Colonic mucosa (tissue), 4 donors: ENCODE results near the gene RASAL2. TPM values are rescaled to one million over a fixed set of nuclear protein-coding genes. Genes with fewer than 3 reads are reported as not detected.
A peak's percentile ranks its signal among the peaks of the same experiment; 100 is the strongest.

Experiments used
- DNase-seq: peaks from one replicate; pipeline ENCODE4 v3.0.0-alpha.2; 2020
- H3K27ac ChIP-seq: fragments of 200-600 bp; one replicate; pipeline ENCODE4 v1.8.0; 2021
- H3K27me3 ChIP-seq: fragments of 200-600 bp; one replicate; pipeline ENCODE4 v1.8.0; 2021
- H3K36me3 ChIP-seq: fragments of 200-600 bp; one replicate; pipeline ENCODE4 v1.8.0; 2021
- H3K4me1 ChIP-seq: fragments of 200-600 bp; one replicate; pipeline ENCODE4 v1.8.0; 2021; ENCODE audit warnings: mild to moderate bottlenecking
- H3K4me3 ChIP-seq: fragments of 200-600 bp; one replicate; pipeline ENCODE4 v1.8.0; 2021
- H3K9ac ChIP-seq, 2 donors: one replicate each; pipeline ENCODE4 v1.7.0; 2013; ENCODE audit warnings: control low read depth in 2 of 2, low read depth in 2 of 2, low read length in 2 of 2
- H3K9me3 ChIP-seq: fragments of 200-600 bp; one replicate; pipeline ENCODE4 v1.8.0; 2021
- intact Hi-C: fragments of 100-400 bp; cut with DNase I; formaldehyde crosslinking; loops from one replicate; pipeline ENCODE4 v1.14.1; 2022
- total RNA-seq, 2 donors: library from RNA; stranded (reverse); fragmentation: NEBNext Ultra II Directional in 1 of 2; extraction: Animal tissue kit (Norgen Biotek cat#: 25700) in 1 of 2; gene quantifications; one replicate each; pipeline ENCODE4 v1.2.1, GENCODE V29; 2021
- TF ChIP-seq, protein P1 (sequence below): fragments of 200-600 bp; IDR thresholded peaks from one replicate; pipeline ENCODE4 v1.8.0; 2022; ENCODE audit warnings: antibody characterized with exemption, mild to moderate bottlenecking
- donor health status: healthy.
- donor health status: DM: no; HTN: no; CAD: no.
- donor health status: DM: no; HTN: no; CAD: no.

Gene RASAL2
- total RNA-seq, 2 donors from 2014 or later = 9.7 to 11.8 TPM

DNA sequence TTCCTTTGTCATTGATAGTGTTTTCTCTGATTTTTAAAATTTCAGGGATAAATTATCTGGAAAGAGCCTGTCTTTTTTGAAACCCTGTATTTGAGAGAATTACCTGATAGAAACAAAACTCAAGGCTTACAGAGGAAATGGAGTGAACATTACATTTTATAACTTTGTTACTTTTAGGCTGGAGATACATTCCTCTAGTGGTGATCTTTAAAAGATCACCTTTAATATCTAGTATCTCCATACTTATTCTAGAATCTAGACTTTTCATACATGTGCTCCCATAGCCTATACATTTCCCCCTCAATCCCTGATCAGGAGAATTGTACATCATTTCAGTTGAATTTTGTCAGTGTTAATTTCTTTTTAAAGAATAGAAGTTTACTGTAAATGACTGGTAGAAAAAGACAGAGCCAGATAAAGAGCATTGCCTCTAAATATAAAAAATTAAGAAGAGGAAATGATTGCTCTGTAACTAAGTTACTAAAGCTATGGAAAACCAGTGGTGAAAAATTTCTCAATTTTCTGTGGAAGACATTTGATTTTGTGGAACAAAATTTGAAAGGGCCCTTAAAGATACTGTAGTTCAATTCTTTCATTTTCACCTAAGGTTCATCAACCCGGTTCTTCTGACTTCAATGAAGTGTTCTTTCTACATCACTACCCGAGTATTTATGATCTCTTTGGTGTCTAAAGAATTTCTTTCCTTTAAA lies 33.7 kb downstream of the RASAL2 start:
- no peaks in the 10 kb centered on the region for H3K27me3 ChIP-seq
- H3K36me3 ChIP-seq = no peaks in the 10 kb centered on the region
- intact Hi-C loops = no loop called here
- H3K4me3 ChIP-seq = no peak overlapping the region
- H3K27ac ChIP-seq = no peak overlapping the region
- no peaks in the 10 kb centered on the region for H3K9me3 ChIP-seq
- no peaks in the 10 kb centered on the region for H3K4me1 ChIP-seq
- DNase-seq = no peak
- TF ChIP-seq, protein P1, sequence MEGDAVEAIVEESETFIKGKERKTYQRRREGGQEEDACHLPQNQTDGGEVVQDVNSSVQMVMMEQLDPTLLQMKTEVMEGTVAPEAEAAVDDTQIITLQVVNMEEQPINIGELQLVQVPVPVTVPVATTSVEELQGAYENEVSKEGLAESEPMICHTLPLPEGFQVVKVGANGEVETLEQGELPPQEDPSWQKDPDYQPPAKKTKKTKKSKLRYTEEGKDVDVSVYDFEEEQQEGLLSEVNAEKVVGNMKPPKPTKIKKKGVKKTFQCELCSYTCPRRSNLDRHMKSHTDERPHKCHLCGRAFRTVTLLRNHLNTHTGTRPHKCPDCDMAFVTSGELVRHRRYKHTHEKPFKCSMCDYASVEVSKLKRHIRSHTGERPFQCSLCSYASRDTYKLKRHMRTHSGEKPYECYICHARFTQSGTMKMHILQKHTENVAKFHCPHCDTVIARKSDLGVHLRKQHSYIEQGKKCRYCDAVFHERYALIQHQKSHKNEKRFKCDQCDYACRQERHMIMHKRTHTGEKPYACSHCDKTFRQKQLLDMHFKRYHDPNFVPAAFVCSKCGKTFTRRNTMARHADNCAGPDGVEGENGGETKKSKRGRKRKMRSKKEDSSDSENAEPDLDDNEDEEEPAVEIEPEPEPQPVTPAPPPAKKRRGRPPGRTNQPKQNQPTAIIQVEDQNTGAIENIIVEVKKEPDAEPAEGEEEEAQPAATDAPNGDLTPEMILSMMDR = no peak
- no peak overlapping the region for H3K9ac ChIP-seq

DNA sequence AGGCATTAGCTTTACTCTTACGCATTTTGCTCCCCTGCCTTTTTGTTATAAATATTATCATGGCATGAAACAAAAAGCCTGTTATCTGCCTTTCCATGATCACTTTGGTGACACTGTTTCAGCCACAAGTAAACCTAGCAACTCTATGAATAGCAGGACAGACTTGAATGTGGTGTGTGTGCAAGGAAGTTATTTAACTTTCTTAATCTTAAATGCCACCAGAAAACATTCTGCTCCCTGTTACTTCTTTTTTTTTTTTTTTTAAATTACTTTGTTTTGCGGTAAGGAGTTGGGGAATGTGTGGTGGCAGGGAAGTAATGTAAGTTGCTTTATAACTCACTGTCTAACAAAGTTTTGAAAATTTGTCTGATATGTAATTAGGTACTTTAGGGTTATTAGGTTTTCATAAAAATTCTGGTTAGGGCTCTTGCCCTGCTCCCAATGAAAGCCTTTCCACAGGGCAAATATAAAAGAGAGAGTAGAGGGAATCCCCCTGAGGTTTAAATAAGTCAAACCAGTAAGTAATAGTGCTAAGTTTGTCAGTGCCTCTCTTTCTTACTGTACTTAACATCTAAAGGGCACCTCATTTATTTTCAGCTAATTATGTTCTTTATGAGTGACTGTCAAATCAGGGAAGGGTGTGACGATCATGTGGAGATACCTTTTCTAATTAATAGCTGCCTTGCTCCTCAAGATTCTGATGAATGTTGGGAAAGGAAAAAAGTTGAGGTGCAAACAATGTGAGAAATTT lies 39.5 kb downstream of the RASAL2 start:
- H3K4me3 ChIP-seq = no peak overlapping the region
- H3K36me3 ChIP-seq = no peaks in the 10 kb centered on the region
- no peak overlapping the region for H3K27ac ChIP-seq
- DNase-seq = no peak
- no peaks in the 10 kb centered on the region for H3K27me3 ChIP-seq
- H3K4me1 ChIP-seq = no peaks in the 10 kb centered on the region
- H3K9ac ChIP-seq = no peak overlapping the region
- intact Hi-C loops = no loop called here
- H3K9me3 ChIP-seq = no peaks in the 10 kb centered on the region
- TF ChIP-seq, protein P1 = no peak

- intact Hi-C loops = no loop called here
- no peak overlapping the region for H3K27ac ChIP-seq
- H3K4me3 ChIP-seq = no peak overlapping the region
- no peak overlapping the region for H3K9ac ChIP-seq
- TF ChIP-seq, protein P1 = no peak
- H3K9me3 ChIP-seq = no peaks in the 10 kb centered on the region
- no peaks in the 10 kb centered on the region for H3K36me3 ChIP-seq
- peak; percentile 19 for DNase-seq
- no peaks in the 10 kb centered on the region for H3K4me1 ChIP-seq
- no peaks in the 10 kb centered on the region for H3K27me3 ChIP-seq
These were observed 40.2 kb downstream of the RASAL2 start for GRCh38 chr1:178134061-178134460.

DNA sequence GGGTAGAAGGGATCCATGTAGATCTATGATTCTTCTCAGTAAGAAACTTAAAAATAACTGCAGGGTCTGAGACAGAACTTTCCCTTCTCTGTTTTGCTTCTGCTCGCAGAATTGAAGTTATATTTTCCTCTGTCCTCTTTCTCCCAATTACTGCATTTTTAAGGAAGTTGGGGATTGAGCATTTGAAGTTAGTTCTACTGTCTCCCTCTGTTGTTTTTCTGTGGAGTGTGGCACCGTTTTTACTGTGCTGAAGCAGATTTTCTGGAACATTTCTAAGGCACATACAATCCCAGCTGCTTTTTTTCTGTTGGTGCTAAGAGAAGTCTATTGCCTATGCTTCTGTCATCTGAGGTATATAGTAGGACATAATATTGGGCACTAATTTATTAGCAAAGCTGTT lies 43.3 kb downstream of the RASAL2 start:
- H3K27ac ChIP-seq = no peak overlapping the region
- intact Hi-C loops = no loop called here
- no peak overlapping the region for H3K9ac ChIP-seq

DNA sequence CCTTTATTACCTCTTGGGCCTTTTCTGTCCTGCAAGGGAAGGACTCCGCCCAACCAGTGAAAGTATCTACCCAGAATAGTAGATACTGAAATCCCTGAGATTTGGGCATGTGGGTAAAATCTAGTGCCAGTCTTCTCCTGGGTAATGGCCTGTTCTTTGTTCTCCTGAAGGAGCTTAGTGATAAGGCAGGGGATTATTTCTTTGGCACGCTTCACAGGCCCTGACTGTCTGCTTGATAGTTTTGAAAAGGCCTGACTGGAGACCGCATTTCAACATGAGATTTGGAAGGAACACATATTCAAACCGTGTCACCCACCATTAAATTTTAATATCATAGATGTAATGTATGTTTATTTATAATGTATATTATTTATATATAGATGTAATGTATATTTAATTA lies 48.9 kb downstream of the RASAL2 start:
- no peak overlapping the region for H3K4me3 ChIP-seq
- TF ChIP-seq, protein P1 = no peak
- no peak overlapping the region for H3K27ac ChIP-seq
- no peak for DNase-seq
- intact Hi-C loops = no loop called here
- no peaks in the 10 kb centered on the region for H3K4me1 ChIP-seq
- H3K9me3 ChIP-seq = no peaks in the 10 kb centered on the region
- no peaks in the 10 kb centered on the region for H3K27me3 ChIP-seq
- H3K9ac ChIP-seq = no peak overlapping the region
- H3K36me3 ChIP-seq = no peaks in the 10 kb centered on the region

More for the DNA sequence above, 43.3 kb downstream of the RASAL2 start:
- DNase-seq = no peak
- Histone ChIP-seq H3K36me3 (no peaks in the 10 kb centered on the region), H3K9me3 (no peaks in the 10 kb centered on the region), H3K4me3 (no peak overlapping the region), H3K4me1 (no peaks in the 10 kb centered on the region), H3K27me3 (no peaks in the 10 kb centered on the region)
- TF ChIP-seq, protein P1 = no peak
